ENCODE results near the gene NSF. TPM values are rescaled to one million over a fixed set of nuclear protein-coding genes. Genes with fewer than 3 reads are reported as not detected.
"Not testable (repeated sequence)": the region's sequence is repeated elsewhere in the genome, so short reads cannot be mapped to it uniquely, and the experiment has no call there.

NSF gene
- total RNA-seq, 2 experiments from 2014 or later = 23.8 to 24.3 TPM

- Mint-ChIP-seq H3K27me3 (ENCODE audit: low read depth) (no peaks in the 10 kb centered on the region), H3K36me3 (ENCODE audit: low read depth) (peaks cover 8% of the 10 kb centered on the region), H3K9me3 (no peaks in the 10 kb centered on the region), H3K27ac (no peak overlapping the region), H3K4me3 (no peak overlapping the region), H3K4me1 (ENCODE audit: low read depth) (no peaks in the 10 kb centered on the region)
- intact Hi-C loops (cut with micrococcal nuclease) = no loop called here
- no peak for DNase-seq
- CTCF ChIA-PET = no interaction called here
Measured at GRCh38 chr17:46756081-46756735, 165.7 kb downstream of the NSF start.

- intact Hi-C loops (cut with micrococcal nuclease) = no loop called here
- no peaks in the 10 kb centered on the region for H3K27me3 Mint-ChIP-seq (ENCODE audit: low read depth)
- H3K9me3 Mint-ChIP-seq = no peaks in the 10 kb centered on the region
Measured at GRCh38 chr17:46756861-46757260, 166.4 kb downstream of the NSF start.

GRCh38 chr17:46757588-46757987 is 167.1 kb downstream of the NSF start:
- H3K27me3 Mint-ChIP-seq (ENCODE audit: low read depth); DNase-seq; H3K36me3 Mint-ChIP-seq (ENCODE audit: low read depth); H3K27ac Mint-ChIP-seq; intact Hi-C loops (cut with micrococcal nuclease); H3K4me1 Mint-ChIP-seq (ENCODE audit: low read depth); H3K4me3 Mint-ChIP-seq; H3K9me3 Mint-ChIP-seq: not testable (repeated sequence)
- CTCF ChIA-PET = interaction anchor here (0.6 to 0.9 kb wide), 3 partner anchors 8 to 551 kb away, joined by 3 to 7 read pairs (median 3); no protein-coding TSS in a partner anchor

More at GRCh38 chr17:46756861-46757260, 166.4 kb downstream of the NSF start:
- no peaks in the 10 kb centered on the region for H3K4me1 Mint-ChIP-seq (ENCODE audit: low read depth)
- H3K4me3 Mint-ChIP-seq = no peak overlapping the region
- CTCF ChIA-PET = interaction anchor here (0.9 kb wide), 1 partner anchor 13 kb away, joined by 3 read pairs; no protein-coding TSS in a partner anchor
- H3K36me3 Mint-ChIP-seq (ENCODE audit: low read depth) = peaks cover 8% of the 10 kb centered on the region
- H3K27ac Mint-ChIP-seq = no peak overlapping the region
- no peak for DNase-seq

- Mint-ChIP-seq H3K27me3 (ENCODE audit: low read depth) (no peaks in the 10 kb centered on the region), H3K4me3 (no peak overlapping the region), H3K36me3 (ENCODE audit: low read depth) (peaks cover 8% of the 10 kb centered on the region), H3K27ac (no peak overlapping the region), H3K9me3 (no peaks in the 10 kb centered on the region), H3K4me1 (ENCODE audit: low read depth) (no peaks in the 10 kb centered on the region)
- no peak for DNase-seq
- CTCF ChIA-PET = no interaction called here
- intact Hi-C loops (cut with micrococcal nuclease) = no loop called here
Measured at GRCh38 chr17:46758614-46759013, 168.1 kb downstream of the NSF start.

- no peak for DNase-seq
- Mint-ChIP-seq H3K36me3 (ENCODE audit: low read depth) (peaks cover 7% of the 10 kb centered on the region), H3K4me3 (no peak overlapping the region), H3K27me3 (ENCODE audit: low read depth) (no peaks in the 10 kb centered on the region), H3K27ac (no peak overlapping the region), H3K9me3 (no peaks in the 10 kb centered on the region), H3K4me1 (ENCODE audit: low read depth) (no peaks in the 10 kb centered on the region)
- CTCF ChIA-PET = no interaction called here
- intact Hi-C loops (cut with micrococcal nuclease) = no loop called here
Measured at GRCh38 chr17:46759141-46759540, 168.7 kb downstream of the NSF start.

GRCh38 chr17:46763416-46763815 is 172.9 kb downstream of the NSF start:
- Mint-ChIP-seq H3K27ac (no peak overlapping the region), H3K27me3 (ENCODE audit: low read depth) (peaks cover 3% of the 10 kb centered on the region), H3K36me3 (ENCODE audit: low read depth) (no peaks in the 10 kb centered on the region), H3K4me3 (no peak overlapping the region), H3K9me3 (no peaks in the 10 kb centered on the region), H3K4me1 (ENCODE audit: low read depth) (no peaks in the 10 kb centered on the region)
- DNase-seq = no peak
- CTCF ChIA-PET = interaction anchor here (0.9 kb wide), 1 partner anchor 73 kb away, joined by 3 read pairs; no protein-coding TSS in a partner anchor
- intact Hi-C loops (cut with micrococcal nuclease) = no loop called here

GRCh38 chr17:46764000-46764708 is 173.7 kb downstream of the NSF start:
- no peak overlapping the region for H3K4me3 Mint-ChIP-seq
- no peaks in the 10 kb centered on the region for H3K4me1 Mint-ChIP-seq (ENCODE audit: low read depth)
- no peak for DNase-seq
- H3K9me3 Mint-ChIP-seq = no peaks in the 10 kb centered on the region
- intact Hi-C loops (cut with micrococcal nuclease) = no loop called here
- CTCF ChIA-PET = interaction anchor here (0.9 kb wide), 1 partner anchor 72 kb away, joined by 3 read pairs; no protein-coding TSS in a partner anchor
- H3K27me3 Mint-ChIP-seq (ENCODE audit: low read depth) = peaks cover 3% of the 10 kb centered on the region
- no peak overlapping the region for H3K27ac Mint-ChIP-seq
- H3K36me3 Mint-ChIP-seq (ENCODE audit: low read depth) = no peaks in the 10 kb centered on the region

GRCh38 chr17:46764709-46765401 is 174.4 kb downstream of the NSF start:
- Mint-ChIP-seq H3K27ac (no peak overlapping the region), H3K4me1 (ENCODE audit: low read depth) (no peaks in the 10 kb centered on the region), H3K4me3 (no peak overlapping the region), H3K9me3 (no peaks in the 10 kb centered on the region), H3K27me3 (ENCODE audit: low read depth) (peaks cover 6% of the 10 kb centered on the region), H3K36me3 (ENCODE audit: low read depth) (no peaks in the 10 kb centered on the region)
- CTCF ChIA-PET = no interaction called here
- intact Hi-C loops (cut with micrococcal nuclease) = no loop called here
- no peak for DNase-seq

GRCh38 chr17:46765453-46765852 is 175.0 kb downstream of the NSF start:
- Mint-ChIP-seq H3K27me3 (ENCODE audit: low read depth) (peaks cover 12% of the 10 kb centered on the region), H3K4me3 (no peak overlapping the region), H3K36me3 (ENCODE audit: low read depth) (no peaks in the 10 kb centered on the region), H3K4me1 (ENCODE audit: low read depth) (peaks cover 3% of the 10 kb centered on the region), H3K9me3 (no peaks in the 10 kb centered on the region), H3K27ac (no peak overlapping the region)
- no peak for DNase-seq
- intact Hi-C loops (cut with micrococcal nuclease) = no loop called here
- CTCF ChIA-PET = interaction anchor here (0.7 kb wide), 1 partner anchor 178 kb away, joined by 5 read pairs; no protein-coding TSS in a partner anchor

GRCh38 chr17:46766493-46767491 is 176.3 kb downstream of the NSF start:
- intact Hi-C loops (cut with micrococcal nuclease) = no loop called here
- CTCF ChIA-PET = interaction anchor here (0.9 to 1.2 kb wide), 2 partner anchors 69 kb away, joined by 3 read pairs; no protein-coding TSS in a partner anchor
- peaks cover 8% of the 10 kb centered on the region for H3K4me1 Mint-ChIP-seq (ENCODE audit: low read depth)
- H3K27me3 Mint-ChIP-seq (ENCODE audit: low read depth) = peaks cover 15% of the 10 kb centered on the region
- no peaks in the 10 kb centered on the region for H3K36me3 Mint-ChIP-seq (ENCODE audit: low read depth)
- no peak for DNase-seq
- no peak overlapping the region for H3K27ac Mint-ChIP-seq
- no peak overlapping the region for H3K4me3 Mint-ChIP-seq
- H3K9me3 Mint-ChIP-seq = no peaks in the 10 kb centered on the region

- Mint-ChIP-seq H3K27me3 (ENCODE audit: low read depth) (peaks cover 24% of the 10 kb centered on the region), H3K27ac (no peak overlapping the region), H3K36me3 (ENCODE audit: low read depth) (no peaks in the 10 kb centered on the region), H3K4me1 (ENCODE audit: low read depth) (peaks cover 12% of the 10 kb centered on the region), H3K9me3 (no peaks in the 10 kb centered on the region), H3K4me3 (no peak overlapping the region)
- CTCF ChIA-PET = interaction anchor here (1.2 kb wide), 1 partner anchor 67 kb away, joined by 3 read pairs; no protein-coding TSS in a partner anchor
- intact Hi-C loops (cut with micrococcal nuclease) = no loop called here
- DNase-seq = no peak
Measured at GRCh38 chr17:46768540-46768870, 178.0 kb downstream of the NSF start.

Data from activated naive CD4-positive, alpha-beta T cell treated with anti-CD3 and anti-CD28 coated beads for 36 hours (primary cell).